LoVo (cell line): ENCODE measurements around the gene HSFX2.
"Not testable (repeated sequence)": the region's sequence is repeated elsewhere in the genome, so short reads cannot be mapped to it uniquely, and the experiment has no call there.

Source experiments
- DNase-seq: peaks from one replicate; pipeline ENCODE4 v3.0.0-alpha.2; 2016; ENCODE audit warnings: low spot score

HSFX2 gene

GRCh38 chrX:149590993-149591392, 4.1 kb downstream of the HSFX2 start:
- not testable (repeated sequence) for DNase-seq

GRCh38 chrX:149587359-149587758, 7.8 kb downstream of the HSFX2 start, which contains the start of gene MAGEA9B:
TSS of gene MAGEA9B (minus strand) at chrX:149587459. CDS start at chrX:149583179, 4,280 bp downstream.
- not testable (repeated sequence) for DNase-seq

DNA sequence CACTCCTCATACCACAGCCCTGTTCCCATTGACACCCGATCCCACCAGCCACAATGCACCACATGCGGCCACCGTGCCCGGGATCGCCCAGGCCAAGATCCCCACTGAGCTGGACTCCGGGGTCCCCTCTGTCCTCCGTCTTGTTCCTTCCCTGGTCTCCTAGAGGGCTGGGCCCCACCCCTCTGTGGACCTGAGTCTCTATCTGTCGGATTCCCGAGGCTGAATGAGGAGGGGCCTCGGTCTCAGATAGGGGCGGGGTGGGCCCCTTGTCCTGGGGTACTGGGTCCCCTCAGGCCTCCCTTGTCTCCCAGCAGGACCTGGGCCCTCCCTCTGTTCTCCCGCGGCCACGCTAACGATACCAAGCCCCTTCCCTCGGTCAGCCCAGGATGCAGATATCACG, 9.5 kb downstream of the HSFX2 start:
- not testable (repeated sequence) for DNase-seq

GRCh38 chrX:149573456-149573855, 21.7 kb downstream of the HSFX2 start:
- not testable (repeated sequence) for DNase-seq

GRCh38 chrX:149572743-149573142, 22.4 kb downstream of the HSFX2 start:
- no peak for DNase-seq

GRCh38 chrX:149571770-149572169, 23.3 kb downstream of the HSFX2 start:
- DNase-seq: no peak

DNA sequence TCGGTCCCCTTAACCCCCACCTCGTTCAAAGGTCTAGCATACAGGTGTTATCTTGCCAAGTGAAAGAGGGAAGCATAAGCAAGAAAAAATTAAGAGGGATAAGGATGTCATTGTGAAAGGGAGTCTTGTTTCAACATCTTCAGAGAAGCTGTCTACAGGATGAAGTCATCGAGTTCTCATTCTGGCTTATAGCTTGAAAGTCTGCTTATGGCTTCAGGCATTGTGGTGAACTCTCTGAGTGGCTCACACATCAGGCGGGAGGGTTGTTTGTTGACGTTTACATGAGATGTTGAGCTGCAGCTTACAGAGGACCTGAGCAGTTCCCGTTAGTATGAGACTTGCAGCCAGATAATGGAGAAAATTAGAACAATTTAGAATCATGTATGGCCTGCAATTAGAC, 24.4 kb downstream of the HSFX2 start:
- no peak for DNase-seq

- DNase-seq: no peak
These were observed 25.3 kb downstream of the HSFX2 start for GRCh38 chrX:149569770-149570169.

DNA sequence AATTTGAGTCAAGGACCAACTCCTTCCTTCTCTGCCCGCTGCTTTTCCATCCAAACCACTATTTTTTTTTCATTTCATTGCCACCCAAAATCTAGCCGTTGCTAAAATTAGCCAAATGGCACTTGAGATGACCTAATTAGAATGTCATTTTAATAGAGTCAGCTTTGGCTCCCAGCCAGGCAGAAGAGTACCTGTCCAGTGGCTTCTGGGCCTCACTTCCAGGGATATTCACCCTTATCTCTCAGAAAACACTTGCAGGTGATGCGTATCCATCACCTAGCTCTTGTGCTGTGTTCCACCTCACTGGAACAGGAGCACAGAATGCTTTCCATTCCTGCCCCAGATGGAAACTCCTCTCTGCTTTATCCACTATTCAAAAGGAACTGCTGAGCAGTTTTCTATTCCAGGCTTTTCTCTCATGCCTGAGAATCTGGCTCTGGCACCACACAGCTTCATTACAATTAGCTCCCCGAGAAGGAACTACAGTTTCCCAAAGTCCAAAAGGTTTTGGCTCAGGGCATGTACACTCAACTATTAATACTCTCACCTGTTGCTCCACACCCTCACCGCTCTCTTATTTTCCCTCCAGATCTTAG, 26.3 kb downstream of the HSFX2 start:
- no peak for DNase-seq

- DNase-seq: no peak
These were observed 27.3 kb downstream of the HSFX2 start for GRCh38 chrX:149567621-149568417.

GRCh38 chrX:149563359-149563758, 31.8 kb downstream of the HSFX2 start:
- DNase-seq: no peak

DNA sequence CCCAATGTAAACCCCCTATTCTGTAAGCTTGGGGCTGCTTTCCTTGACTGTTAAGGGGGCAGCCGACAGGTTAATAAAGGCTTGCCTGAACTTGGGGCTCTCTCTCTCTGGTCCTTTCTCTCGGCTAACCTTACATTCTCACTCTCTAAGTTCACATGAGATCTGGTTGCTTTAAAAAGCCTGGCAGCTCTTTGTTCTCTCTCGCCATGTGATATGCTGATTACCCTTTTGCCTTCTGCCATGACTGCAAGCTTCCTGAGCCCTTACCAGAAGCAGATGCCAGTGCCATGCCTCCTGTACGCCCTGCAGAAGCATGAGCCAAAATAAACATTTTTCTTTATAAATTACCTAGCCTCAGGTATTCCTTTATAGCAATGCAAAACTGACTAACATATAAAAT, 39.9 kb downstream of the HSFX2 start:
- not testable (repeated sequence) for DNase-seq

GRCh38 chrX:149551939-149552248, 43.2 kb downstream of the HSFX2 start:
- DNase-seq: not testable (repeated sequence)

DNA sequence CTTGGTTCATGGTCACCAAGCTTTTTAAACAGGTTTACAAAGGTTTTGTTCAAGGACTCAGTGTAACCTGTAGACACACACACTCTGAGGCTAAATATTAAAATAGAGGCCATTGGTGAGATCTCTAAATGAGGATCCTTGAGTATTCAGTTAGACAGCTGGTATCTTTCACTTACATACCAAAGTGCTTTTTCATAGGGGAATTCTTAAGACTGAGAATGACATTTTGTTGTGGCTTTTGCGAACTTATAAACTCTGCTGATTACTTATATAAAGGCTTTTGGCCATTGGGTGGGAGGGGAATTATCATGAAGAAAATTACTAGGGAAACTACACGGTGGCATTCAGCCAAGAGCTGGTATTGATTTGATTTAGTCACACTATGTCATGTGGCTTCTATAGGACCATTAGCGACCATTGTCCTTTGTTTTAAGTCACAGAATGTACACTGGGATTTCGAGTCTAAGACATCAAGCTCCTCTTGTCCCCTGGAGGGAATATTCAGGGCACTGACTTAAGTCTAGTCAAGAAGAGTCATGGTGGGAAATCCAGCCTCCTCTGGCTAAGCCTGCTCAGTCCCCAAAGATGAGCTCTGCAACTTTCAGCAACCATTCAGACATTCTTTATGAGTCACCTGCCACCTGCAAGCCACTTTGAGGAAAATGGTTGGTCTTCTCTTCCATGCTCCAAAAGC, 43.7 kb downstream of the HSFX2 start:
- not testable (repeated sequence) for DNase-seq

GRCh38 chrX:149550454-149550853, 44.7 kb downstream of the HSFX2 start:
- DNase-seq: not testable (repeated sequence)

DNA sequence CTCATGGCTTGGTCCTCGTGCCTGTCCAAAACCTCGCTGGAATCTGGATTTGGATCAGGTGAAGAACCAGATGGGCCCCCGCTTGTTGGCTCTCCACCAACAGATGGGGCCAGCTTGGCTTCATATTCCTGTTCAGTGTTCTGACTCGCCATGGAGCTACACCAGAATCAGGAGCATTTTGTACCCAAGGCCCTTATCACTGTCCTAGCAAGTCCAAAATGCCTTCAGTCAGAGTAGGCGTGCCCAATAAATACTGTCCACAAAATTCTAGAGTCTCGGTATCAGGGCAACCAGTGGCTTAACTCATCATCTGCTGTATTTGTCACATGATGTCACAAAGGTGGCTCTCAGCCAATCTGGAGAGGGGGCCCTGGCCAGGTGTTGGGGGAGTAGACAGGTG, 45.4 kb downstream of the HSFX2 start, which contains the start of gene HSFX3:
Gene HSFX3 (minus strand): TSS at position 224 of the 400 bp plus-strand sequence. CDS start 72 bp downstream, at position 152.
- not testable (repeated sequence) for DNase-seq

DNA sequence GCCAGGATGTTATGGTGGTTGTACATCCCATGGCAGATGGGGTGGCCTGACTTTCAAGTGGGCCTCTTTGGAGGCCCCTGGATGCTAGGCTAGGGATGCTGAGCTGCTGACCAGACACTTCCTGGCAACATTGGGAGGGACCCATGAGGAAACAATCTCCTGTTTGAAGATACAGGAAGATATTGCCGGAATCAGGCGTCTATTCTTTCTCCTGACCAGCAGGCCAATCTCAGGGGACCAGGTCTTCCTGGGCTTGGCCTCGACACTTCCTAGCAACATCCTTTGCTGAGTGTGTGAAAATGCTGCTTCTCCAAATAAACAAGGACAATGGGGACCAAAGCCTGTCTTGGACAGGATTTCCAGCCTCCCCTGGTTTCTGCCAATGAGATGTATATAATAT, 47.3 kb downstream of the HSFX2 start:
- not testable (repeated sequence) for DNase-seq

DNA sequence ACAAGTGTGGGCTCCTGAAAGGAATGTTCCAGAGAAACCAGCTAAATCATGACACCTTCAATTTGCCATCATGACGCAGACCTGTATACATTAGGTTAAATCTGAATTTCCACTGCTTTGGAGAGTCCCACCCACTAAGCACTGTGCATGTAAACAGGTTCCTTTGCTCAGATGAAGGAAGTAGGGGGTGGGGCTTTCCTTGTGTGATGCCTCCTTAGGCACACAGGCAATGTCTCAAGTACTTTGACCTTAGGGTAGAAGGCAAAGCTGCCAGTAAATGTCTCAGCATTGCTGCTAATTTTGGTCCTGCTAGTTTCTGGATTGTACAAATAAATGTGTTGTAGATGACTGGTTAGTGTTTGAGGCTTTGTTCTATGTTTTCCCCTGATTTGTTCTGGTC, 48.2 kb downstream of the HSFX2 start:
- DNase-seq: not testable (repeated sequence)

- not testable (repeated sequence) for DNase-seq
These were observed 49.3 kb downstream of the HSFX2 start for GRCh38 chrX:149545545-149546543.
